GM18858 (cell line): ENCODE measurements around the gene IGFBP7.
"Not testable (repeated sequence)": the region's sequence is repeated elsewhere in the genome, so short reads cannot be mapped to it uniquely, and the experiment has no call there.

Experiments
- ATAC-seq: cut with Tn5 transposase; IDR thresholded peaks from one replicate; pipeline ENCODE4 v1.9.1; 2021; ENCODE audit not compliant: unreplicated experiment

Gene IGFBP7

DNA sequence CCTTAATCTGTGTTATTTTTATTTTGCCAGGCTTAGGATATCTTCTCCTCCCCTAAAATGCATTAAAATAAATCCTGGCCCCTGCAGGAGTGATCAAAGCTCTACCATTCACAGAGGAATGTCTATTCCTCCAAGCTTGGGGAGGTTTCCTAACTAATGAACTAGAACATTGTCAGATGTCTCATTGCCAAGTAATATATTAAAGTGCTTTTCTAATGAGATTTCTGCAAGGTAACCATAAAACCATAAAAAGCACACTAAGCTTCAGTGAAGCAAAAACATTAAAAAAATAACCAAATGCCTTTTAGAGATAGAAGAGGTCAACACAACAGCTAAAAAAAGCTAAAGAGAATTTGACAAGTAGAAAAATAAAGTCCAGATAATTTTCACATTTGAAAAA, 34.8 kb downstream of the IGFBP7 start:
- ATAC-seq, result no peak

DNA sequence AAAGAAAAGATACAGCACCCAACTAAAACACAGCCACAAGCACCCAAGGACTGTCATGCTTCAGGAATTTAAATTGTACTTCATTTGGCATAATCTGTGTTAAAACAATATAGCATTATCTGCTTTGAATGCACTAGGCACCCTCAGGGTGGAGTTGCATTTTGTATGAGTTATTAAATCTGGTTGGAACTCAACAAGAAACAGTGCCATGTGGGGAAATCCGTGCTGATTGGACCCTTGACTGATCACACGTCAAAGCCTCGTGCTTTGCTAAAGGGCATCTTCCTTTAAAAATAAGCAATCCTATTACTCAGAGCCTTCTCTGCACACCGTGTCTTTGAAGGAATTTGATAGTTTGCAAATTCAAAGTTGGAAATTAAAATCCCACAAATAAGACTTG, 35.4 kb downstream of the IGFBP7 start:
- ATAC-seq, result no peak

DNA sequence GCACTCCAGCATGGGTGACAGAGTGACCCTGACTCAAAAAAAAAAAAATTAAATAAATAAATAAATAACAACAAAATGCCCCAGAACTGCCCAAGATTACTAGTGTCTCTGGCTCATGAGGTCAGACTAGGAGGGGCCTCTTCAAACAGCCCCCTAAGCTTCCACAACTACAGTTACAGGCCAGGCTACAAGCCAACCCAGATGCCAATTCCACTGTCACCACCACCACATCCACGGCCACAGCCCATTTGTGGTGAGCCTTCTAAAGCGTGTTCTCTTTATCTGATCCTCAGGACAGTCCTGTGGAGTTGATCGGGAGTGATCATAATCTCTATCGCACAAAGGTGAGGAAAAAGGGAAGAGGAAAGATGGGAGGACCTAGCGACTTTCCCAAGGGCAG, 36.6 kb downstream of the IGFBP7 start:
- no peak for ATAC-seq

DNA sequence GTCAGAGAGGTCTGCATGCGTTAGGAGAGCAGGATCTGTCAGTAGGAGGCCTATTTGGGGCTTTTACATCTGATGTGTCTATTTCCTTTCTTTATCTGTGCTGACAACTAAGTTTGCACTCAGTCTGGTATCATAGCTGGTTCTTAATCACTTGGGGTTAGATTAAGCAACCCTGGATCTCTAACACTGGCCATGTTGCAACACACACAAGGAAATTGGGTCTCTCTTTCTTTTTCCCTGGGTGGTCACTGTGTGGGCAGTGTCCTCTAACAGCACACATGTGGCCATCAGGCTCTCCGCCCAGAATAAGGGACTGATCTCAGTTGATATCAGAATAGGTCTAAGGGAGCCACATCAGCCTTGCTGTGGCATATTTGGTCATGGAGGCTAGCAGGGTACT, 38.9 kb downstream of the IGFBP7 start:
- ATAC-seq, result no peak

DNA sequence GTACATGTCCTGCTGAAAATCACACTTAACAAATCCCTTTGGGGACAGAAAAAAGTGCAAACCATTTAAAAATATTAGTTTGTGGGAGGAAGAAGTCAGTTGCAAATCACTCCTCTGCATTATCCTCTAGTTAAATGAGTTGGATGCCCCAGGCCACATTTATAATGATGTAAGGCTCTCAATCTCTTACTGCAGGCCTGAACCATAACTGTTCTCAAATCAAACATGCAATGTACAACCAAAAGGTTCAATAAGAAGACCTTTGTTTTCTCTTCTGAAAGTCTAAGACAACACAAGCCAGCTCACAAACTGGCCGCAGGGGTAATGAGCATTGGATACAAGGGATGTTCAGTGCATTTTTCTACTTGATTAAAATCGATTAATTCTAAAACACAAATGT, 39.7 kb downstream of the IGFBP7 start:
- ATAC-seq, result no peak

DNA sequence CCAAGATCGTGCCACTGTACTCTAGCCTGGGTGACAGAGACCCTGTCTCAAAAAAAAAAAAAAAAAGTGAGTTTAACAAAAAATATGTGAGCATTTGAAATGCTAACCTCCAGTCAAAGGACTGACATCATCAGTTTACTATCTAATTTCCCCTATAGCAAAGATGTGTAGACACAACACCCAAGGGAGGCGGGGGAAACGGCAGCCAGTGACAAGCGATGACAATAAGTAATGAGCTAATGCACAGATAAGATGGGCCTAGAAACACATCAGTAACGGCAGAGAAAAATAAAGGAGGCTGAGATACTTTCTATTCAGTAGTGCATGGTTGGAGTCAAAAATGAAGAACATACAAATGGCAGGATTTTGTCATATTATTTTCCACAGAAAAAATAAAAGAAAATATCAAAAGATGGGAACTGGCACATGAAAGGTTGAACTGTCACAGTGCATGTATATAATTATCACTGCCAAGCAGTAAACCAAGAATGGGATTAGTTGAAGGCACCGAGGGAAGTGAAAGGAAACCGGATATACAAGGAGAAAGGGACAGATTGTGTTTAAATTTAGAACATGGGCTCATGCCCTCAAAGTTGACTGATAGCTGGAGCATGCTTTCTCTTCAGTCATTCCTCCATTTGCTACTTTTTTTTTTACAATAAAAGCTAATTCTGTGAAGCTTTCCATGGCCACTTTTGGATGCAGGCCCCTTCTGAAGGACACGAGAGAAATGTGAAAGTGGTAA, 41.8 kb downstream of the IGFBP7 start:
- ATAC-seq, result no peak

DNA sequence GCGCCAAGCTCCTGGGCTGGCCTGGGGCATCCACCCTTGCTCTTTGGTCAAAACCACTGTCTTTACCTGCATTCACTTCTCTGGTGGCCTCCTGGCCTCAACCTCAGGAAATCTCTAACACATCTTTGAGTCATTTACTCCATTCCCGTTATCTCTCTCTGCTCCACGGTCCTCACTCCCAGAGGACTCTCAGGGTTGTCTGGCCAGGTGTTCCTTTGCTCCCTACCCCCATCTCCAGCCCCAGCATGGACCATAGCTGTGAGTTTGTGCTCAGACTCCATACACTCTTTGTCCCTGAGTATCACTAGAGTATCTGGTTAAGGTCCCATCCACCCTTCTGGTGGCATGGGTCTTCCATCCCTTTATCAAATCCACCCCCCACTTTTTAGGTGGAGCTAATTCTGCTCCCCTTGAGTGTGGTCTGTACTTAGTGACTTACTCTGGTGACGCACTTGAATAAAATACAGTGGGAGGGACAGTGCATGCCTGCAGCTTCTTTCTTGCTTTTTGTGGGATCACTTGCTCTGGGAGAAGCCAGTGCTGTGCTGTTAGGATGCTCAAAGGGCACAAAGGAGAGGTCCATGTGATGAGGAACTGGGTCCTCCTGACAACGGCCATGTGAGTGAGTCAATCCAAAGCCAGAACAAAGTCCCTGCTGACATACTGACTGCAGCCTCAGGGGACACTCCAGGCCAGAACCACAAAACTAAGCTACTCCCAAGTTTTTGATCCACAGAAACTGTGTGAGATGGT, 44.3 kb downstream of the IGFBP7 start:
- no peak for ATAC-seq

DNA sequence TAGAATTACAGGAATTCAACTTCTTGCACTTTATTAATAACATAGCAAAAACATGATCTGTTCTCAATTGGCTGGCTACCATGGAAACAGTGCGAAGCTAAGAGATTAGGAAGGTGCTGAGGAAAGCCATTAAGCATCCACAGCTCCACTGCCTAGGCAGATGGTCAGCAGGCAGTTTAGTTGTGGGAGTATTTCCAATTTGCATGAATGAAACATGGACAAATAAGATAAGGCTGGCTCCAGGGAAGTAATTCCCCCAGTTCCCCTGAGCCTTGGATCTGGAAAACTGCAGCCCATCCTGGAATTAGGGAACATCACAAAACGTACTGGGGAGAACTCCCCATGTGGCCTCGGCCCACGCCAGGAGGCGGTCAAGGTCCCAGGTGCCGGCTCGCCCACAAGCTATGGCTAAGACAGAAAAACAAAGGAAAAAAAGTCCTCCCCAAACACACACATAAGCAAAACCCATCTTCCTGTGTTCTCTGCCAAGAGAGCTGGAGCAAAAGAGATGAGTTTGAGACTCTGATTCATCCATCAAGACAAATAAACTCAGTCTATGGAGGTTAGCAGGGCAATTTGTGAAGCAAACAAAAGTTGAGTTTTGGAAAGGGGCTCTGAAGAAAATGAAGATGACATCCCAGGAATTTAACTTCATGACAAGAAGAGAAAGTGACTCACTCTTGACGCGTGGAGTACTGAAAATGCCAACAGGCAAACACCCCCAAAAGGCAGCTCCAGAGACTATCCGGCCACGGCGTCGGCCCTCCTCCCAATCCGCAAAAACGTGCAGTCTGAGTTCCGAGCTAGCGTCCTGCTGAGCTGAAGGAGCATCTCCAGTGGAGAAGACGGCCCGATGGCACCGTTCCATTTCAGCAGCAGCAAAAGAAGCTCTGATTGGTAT, 45.1 kb downstream of the IGFBP7 start:
- no peak for ATAC-seq

DNA sequence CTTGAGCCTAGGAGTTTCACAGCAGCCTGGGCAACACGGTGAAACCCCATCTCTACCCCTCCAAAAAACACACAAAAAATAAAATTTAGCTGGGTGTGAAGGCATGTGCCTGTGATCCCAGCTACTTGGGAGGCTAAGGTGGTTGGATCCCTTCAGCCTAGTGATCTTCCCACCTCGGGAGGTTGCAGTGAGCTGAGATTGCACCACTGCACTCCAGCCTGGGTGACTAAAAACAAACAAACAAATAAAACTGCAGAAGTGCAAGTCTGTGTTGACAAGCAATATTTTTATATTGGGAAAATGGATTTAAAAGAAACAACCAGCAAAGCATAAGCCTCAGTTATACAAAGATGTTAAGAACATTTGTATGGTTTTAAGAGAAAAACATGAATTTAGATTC, 46.1 kb downstream of the IGFBP7 start:
- no peak for ATAC-seq

DNA sequence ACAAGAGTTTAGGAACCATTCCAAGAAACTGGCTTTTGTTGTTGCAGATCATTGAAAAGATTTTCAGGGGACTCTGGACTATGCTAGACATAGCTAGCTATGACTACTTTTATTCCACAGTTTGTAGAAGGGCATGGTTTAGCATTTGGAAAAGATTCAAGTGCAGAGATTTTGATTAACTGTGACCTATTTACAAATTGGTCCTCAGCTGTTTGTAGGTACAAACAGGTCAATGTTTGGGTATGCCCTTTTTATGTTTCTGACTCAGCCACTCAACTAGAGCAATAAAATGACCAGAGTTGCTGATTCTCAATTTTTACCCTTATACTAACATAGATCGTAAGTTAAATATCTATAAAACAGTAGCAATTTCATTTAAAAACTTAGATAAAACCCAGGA, 46.7 kb downstream of the IGFBP7 start:
- ATAC-seq, result no peak

DNA sequence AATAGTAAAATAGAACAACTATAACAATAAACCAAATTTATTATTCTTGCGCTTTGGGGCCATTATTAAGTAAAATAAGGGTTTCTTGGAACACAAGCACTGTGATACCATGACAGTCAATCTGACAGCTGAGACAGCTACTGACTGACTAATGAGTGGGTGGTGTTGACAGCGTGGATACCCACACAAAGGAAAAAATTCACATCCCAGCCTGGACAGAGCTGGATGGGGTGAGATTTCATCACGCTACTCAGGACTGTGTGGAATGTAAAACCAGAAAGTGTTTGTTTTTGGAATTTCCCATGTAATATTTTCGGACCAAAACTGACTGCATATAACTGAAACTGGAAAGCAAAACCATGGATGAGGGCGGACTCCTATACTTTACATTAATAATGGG, 48.8 kb downstream of the IGFBP7 start:
- ATAC-seq, result no peak

DNA sequence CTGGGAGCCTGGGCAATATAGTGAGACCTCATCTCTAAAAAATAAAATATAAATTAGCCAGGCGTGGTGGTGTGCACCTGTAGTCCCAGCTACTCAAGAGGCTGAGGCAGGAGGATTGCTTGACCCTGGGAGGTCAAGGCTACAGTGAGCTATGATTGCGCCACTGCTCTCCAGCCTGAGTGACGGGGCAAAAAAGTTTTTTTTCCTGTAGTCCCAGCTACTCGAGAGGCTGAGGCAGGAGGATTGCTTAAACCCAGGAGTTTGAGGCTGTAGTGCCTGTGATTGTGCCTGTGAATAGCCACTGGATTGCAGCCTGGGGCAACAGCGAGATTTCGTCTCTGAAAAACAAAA, 49.5 kb downstream of the IGFBP7 start:
- not testable (repeated sequence) for ATAC-seq

DNA sequence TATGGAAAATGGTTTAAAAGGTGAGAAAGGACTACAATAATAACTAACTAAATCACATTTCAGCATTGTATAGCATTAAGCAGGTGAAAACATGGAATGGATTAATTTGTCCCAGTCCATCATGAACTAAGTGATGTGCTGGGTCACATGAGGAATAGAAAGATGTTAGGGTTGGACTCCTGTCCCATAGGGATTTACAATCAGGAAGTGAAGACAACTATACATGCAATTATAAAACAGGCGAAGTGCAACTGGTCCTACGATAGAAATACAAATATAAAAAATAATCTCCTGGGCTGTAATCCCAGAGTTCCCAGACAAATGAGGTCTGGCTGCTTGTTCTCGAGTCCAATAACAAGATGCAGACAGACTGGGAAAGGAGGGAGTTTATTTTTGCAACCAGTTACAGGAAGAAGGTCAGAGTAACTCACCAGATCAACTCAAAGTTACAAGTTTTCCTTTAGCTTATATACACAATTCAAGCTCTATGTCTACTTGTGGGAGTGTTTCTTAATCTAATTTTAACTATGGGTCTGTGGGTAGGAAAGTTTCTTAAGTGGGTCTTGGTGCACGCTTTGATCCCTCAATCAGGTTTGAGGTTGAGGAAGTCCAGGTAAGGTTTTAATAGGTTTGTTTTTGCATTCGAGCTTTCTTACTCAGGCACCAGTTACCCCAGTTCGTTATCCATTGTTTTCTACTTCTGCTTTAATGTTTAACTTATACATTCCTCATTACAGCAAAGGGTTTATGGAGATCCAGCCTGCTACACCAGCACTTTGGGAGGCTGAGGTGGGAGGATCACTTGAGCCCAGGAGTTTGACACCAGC, 50.1 kb downstream of the IGFBP7 start:
- ATAC-seq, result no peak

DNA sequence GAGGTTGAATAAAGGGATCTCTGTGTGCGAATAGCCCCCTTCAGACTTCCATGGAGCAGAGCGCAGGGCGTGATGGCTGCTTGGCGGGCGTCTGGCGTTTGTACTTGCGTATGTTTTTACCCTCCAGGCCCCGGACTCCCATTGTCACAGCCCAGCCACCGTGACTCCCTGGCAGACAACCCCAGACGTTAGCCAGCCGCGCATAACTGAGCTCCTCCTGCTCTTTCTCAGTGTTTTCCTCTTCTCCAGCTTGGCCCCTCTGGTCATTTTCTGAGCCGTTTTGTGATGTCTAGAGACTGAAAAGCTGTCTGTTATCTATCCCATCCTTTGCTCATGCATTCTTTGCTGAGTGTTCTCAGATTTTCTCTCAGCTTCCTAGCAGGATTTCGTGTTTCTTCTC, 54.3 kb downstream of the IGFBP7 start:
- ATAC-seq, result no peak

DNA sequence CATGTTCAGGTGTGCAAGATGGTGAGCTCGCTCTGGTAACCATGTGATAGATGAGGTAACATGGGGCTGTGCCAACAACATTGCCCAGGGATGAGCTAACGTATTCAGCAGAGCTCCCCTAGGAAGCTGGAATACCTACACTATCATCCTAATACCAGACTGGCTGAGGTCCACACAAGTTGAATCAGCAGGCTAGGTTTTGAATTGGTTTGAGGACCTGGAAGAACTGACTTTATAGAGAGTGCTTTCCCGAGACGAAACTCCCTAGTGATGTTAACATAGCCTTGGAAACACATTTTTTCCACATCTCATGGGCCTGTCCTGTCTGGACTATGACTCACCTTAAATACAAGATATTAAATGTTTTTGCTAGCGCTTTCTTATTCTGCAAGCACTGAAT, 56.7 kb downstream of the IGFBP7 start:
- ATAC-seq, result no peak

DNA sequence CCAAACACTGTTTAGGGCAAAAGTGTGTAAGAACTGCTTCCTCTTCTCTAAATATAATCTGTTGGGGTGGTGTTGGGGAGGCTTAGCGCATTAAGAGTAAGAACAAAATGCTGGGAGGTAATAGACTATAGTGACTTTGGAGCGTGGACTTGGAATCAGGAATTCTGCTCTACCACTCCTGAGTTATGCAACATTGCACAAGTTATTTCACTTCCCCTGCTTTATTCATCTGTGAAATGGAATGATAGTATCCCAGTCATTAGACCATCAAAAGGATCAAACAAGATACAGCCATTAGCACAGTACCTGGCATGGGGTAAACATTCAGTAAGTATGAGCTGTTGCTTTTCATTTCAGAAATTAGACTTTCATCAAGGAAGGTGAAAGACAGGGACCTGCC, 58.7 kb downstream of the IGFBP7 start:
- ATAC-seq, result no peak

DNA sequence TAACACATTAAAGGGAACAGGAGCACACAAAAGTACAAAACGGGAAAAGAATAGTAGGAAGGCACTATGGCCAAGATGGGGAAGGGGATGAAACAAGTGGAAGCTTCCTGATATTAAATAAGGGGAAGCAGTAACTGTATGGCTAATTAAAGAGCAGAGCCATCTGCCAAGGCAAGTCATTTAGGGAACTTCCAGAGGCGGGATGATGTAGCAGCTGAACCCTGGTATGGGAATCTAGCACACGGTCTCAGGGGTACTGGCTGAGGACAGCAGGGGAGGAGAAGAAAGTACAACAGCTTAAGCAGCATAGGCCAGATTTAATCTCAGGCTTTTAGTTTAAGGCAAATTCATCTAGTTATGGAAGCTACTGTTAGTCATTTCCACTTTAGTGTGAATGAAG, 59.1 kb downstream of the IGFBP7 start:
- no peak for ATAC-seq

DNA sequence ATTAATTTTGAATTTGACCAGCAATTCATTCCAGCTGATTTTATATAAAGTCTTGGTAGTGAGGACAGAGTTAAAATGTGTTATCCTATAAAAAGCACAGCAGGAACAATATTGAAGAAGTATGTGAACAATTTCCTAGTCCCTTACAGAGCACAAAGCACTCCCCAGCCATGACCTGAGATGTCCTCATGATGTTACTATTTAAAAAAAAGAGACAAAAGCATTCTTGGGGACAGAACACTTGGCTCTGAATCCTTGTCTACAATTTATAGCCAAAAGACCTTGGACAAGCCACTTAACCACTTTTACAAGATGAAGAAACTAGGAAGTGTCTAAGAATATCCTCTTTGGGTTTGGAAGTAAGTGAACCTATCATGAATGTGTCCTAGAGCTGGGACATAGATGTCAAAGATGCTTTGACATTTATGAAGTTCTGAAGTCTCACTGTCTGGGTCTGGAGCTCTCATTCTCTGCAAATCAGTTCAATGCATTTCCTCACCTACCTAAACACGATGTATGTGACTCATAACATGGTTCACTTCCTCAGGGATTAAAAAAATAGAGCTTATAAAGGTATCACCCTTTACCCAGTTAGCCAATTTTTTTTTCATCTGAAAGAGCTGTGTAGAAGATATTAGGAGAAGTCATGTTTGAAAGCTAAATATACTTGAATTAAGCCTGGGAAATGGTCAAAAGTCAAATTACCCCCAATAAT, 61.4 kb downstream of the IGFBP7 start:
- ATAC-seq, result no peak

DNA sequence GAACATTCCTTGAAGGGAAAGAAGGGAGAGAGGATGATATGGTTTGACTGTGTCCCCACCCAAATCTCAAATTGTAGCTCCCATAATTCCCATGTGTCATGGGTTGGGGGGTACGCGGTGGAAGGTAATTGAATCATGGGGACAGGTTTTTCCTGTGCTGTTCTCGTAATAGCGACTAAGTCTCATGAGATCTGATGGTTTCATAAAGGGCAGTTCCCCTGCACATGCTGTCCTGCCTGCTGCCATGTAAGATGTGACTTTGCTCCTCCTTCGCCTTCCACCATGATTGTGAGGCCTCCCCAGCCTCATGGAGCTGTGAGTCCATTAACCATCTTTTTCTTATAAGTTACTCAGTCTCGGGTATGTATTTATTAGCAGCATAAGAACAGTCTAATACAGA, 63.1 kb downstream of the IGFBP7 start:
- not testable (repeated sequence) for ATAC-seq

DNA sequence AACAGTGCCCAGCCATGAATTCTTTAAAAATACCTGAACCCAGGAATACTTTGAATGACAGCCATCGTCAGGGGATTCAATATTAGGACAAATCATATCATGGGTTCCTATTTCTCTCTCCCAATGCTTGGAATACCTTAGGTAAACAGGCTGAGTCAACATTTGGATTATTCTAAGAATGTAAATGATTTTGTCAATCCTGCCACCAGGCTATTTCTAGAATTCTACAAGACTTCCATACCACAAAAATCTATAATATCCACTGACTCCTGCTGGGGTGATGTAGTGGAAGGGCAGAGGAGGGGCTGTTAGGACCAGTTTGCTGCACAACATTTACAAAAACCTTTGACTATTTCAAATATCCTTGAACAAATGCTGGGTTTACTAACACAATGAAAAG, 65.2 kb downstream of the IGFBP7 start:
- no peak for ATAC-seq
